Measurements from ENCODE around the gene ZMIZ1.

GRCh38 chr10:79148452-79149344 lies 79.9 kb downstream of the ZMIZ1 start:
- TF ChIP-seq SUZ12 (IDR thresholded peaks at IDR 0.05; ENCODE audit: extremely low read depth, insufficient read depth, insufficient read length) (no peak), YY1 (IDR thresholded peaks at IDR 0.05; ENCODE audit: insufficient read depth, insufficient read length) (no peak)

Measured in NT2/D1 (cell line).